ENCODE data around the gene FAM204A. TPM values are rescaled to one million over a fixed set of nuclear protein-coding genes. Genes with fewer than 3 reads are reported as not detected.

Gene FAM204A
- total and polyA plus RNA-seq, 11 donors: 21.8 to 75.1 (median 58.3) TPM

DNA sequence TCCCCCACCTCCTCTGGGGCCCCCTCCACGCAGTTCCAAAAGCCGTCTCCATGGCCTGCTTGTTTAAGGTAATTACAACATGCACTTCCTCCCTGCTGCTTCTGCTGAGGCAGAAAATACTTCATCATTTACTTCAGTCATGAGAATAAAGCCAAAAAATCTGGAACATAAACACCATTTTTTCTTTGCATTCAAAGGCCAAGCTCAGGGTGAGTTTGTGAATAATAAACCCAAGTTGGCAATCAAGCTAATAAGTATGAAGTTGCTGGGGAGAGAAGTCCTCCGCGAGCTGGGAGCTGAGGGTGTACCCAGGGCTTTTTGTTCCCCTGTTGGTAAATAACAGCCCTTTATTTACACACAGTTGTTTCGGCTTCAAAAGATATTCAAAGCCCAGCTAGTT lies 70.5 kb downstream of the FAM204A start:
- peaks cover 0 to 30% (median 0%) of the 10 kb centered on the region in 9 donors for H3K27me3 ChIP-seq
- peak overlapping the region in 5 of 12 donors; percentile 11 to 49 (median 36) for H3K4me3 ChIP-seq
- no peak for TF ChIP-seq POLR2A (IDR thresholded peaks at IDR 0.05)
- TF ChIP-seq, protein P1, sequence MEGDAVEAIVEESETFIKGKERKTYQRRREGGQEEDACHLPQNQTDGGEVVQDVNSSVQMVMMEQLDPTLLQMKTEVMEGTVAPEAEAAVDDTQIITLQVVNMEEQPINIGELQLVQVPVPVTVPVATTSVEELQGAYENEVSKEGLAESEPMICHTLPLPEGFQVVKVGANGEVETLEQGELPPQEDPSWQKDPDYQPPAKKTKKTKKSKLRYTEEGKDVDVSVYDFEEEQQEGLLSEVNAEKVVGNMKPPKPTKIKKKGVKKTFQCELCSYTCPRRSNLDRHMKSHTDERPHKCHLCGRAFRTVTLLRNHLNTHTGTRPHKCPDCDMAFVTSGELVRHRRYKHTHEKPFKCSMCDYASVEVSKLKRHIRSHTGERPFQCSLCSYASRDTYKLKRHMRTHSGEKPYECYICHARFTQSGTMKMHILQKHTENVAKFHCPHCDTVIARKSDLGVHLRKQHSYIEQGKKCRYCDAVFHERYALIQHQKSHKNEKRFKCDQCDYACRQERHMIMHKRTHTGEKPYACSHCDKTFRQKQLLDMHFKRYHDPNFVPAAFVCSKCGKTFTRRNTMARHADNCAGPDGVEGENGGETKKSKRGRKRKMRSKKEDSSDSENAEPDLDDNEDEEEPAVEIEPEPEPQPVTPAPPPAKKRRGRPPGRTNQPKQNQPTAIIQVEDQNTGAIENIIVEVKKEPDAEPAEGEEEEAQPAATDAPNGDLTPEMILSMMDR (IDR thresholded peaks at IDR 0.05): no peak
- H3K36me3 ChIP-seq: no peaks in the 10 kb centered on the region
- no peak for ATAC-seq
- H3K9me3 ChIP-seq: no peaks in the 10 kb centered on the region
- H3K27ac ChIP-seq: peak overlapping the region in 1 of 12 donors; percentile 34
- DNase-seq: no peak
- intact Hi-C loops (cut with DNase I): no loop called here
- H3K4me1 ChIP-seq: peaks cover 0 to 7% (median 0%) of the 10 kb centered on the region in 12 donors
- 24 to 41% (median 26%) methylated on average over 5 of the region's 5 CpGs for WGBS, 4 donors

- intact Hi-C loops (cut with DNase I): no loop called here
- 39 to 51% (median 45%) methylated on average over 4 of the region's 4 CpGs for WGBS, 4 donors
- no peak for ATAC-seq
Measured at GRCh38 chr10:118266098-118266748, 75.9 kb downstream of the FAM204A start.

GRCh38 chr10:118264838-118265470 lies 77.2 kb downstream of the FAM204A start:
- 53 to 59% (median 57%) methylated on average over 11 of the region's 11 CpGs for WGBS, 4 donors
- H3K4me3 ChIP-seq: no peak overlapping the region
- H3K4me1 ChIP-seq: no peaks in the 10 kb centered on the region
- H3K36me3 ChIP-seq: no peaks in the 10 kb centered on the region
- no peaks in the 10 kb centered on the region for H3K9me3 ChIP-seq
- intact Hi-C loops (cut with DNase I): no loop called here
- ATAC-seq (no peak), DNase-seq (no peak)
- H3K27ac ChIP-seq: no peak overlapping the region
- no peak for TF ChIP-seq POLR2A (IDR thresholded peaks at IDR 0.05)
- TF ChIP-seq, protein P1 (IDR thresholded peaks at IDR 0.05): no peak
- peaks cover 0 to 53% (median 5%) of the 10 kb centered on the region in 9 donors for H3K27me3 ChIP-seq

More at GRCh38 chr10:118266098-118266748, 75.9 kb downstream of the FAM204A start:
- Histone ChIP-seq H3K9me3 (no peaks in the 10 kb centered on the region), H3K36me3 (no peaks in the 10 kb centered on the region), H3K27me3 (peaks cover 0 to 52% (median 5%) of the 10 kb centered on the region in 9 donors), H3K27ac (no peak overlapping the region), H3K4me1 (peaks cover 0 to under 1% (median 0%) of the 10 kb centered on the region in 12 donors), H3K4me3 (no peak overlapping the region)
- TF ChIP-seq POLR2A (IDR thresholded peaks at IDR 0.05): no peak
- TF ChIP-seq, protein P1 (IDR thresholded peaks at IDR 0.05): no peak
- DNase-seq: no peak

DNA sequence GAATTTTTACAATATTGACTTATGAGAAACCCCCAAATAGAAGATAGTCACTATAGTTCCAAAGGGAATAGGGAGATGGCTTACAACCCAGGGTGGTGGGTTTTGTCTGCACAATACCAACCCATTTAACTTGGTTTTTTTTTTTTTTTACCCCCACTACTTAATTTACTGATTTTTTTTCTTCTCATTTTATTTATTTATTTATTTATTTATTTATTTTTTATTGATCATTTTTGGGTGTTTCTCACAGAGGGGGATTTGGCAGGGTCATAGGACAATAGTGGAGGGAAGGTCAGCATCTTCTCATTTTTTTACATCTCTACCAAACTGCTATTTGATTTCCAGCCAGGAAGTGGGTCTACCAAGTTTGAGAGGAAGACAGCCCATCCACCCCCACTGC lies 77.9 kb downstream of the FAM204A start:
- Histone ChIP-seq H3K27me3 (peaks cover 0 to 59% (median 5%) of the 10 kb centered on the region in 9 donors), H3K36me3 (no peaks in the 10 kb centered on the region), H3K9me3 (no peaks in the 10 kb centered on the region), H3K4me1 (no peaks in the 10 kb centered on the region), H3K4me3 (no peak overlapping the region), H3K27ac (no peak overlapping the region)
- no peak for TF ChIP-seq POLR2A (IDR thresholded peaks at IDR 0.05)
- no peak for DNase-seq
- no peak for ATAC-seq
- intact Hi-C loops (cut with DNase I): no loop called here

All from heart left ventricle (tissue), 16 donors.